Gastroesophageal sphincter (tissue), 3 donors: ENCODE data around the gene IRAK1BP1.

Source experiments
- EP300 ChIP-seq: sonication (generic); formaldehyde crosslinking; IDR thresholded peaks from one replicate; pipeline ENCODE4 v1.6.1; 2017; ENCODE audit warnings: antibody characterized with exemption, mild to moderate bottlenecking
- TF ChIP-seq, protein P1 (sequence below), 4 experiments: fragments of 200-600 bp in 2 of 4; fragments of 450-650 bp in 2 of 4; sonication (generic) in 1 of 4; IDR thresholded peaks; one replicate each; pipeline ENCODE4 v1.5.1; 2017 to 2019; ENCODE audit warnings: antibody characterized with exemption in 4 of 4, mild to moderate bottlenecking in 2 of 4, moderate library complexity in 2 of 4

DNA sequence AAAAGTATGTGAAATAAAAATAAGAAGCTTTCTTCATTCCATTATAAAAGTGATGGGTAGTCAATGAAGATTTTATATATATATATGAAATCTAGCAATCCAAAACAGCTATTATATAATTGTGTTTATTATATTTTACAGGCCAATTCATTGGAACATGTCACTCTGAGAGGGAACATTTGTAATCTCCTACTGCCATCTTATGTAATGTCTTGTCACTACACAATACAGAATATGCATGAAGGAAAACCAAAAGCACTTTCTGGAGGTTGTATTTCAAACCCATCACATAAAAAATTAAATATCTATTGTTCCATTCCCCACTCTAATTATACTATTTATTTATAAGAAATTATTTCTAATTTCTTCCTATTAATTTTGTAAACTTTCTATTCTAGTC, 31.5 kb upstream of the IRAK1BP1 start:
- no peak for TF ChIP-seq EP300
- TF ChIP-seq, protein P1, sequence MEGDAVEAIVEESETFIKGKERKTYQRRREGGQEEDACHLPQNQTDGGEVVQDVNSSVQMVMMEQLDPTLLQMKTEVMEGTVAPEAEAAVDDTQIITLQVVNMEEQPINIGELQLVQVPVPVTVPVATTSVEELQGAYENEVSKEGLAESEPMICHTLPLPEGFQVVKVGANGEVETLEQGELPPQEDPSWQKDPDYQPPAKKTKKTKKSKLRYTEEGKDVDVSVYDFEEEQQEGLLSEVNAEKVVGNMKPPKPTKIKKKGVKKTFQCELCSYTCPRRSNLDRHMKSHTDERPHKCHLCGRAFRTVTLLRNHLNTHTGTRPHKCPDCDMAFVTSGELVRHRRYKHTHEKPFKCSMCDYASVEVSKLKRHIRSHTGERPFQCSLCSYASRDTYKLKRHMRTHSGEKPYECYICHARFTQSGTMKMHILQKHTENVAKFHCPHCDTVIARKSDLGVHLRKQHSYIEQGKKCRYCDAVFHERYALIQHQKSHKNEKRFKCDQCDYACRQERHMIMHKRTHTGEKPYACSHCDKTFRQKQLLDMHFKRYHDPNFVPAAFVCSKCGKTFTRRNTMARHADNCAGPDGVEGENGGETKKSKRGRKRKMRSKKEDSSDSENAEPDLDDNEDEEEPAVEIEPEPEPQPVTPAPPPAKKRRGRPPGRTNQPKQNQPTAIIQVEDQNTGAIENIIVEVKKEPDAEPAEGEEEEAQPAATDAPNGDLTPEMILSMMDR (IDR thresholded peaks at IDR 0.05) = peak in 1 of 4 experiments; percentile 18
